T-helper 22 cell (primary cell): ENCODE results near the gene OR2A5.
"Not testable (repeated sequence)": the region's sequence is repeated elsewhere in the genome, so short reads cannot be mapped to it uniquely, and the experiment has no call there.

ENCODE experiments used
- DNase-seq: peaks from one replicate; pipeline ENCODE4 v3.0.0-alpha.2; 2020; ENCODE audit warnings: low read depth

OR2A5 gene

GRCh38 chr7:144032985-144033709 is 15.6 kb upstream of the OR2A5 start:
- no peak for DNase-seq

GRCh38 chr7:144035385-144035784 is 13.4 kb upstream of the OR2A5 start:
- no peak for DNase-seq

GRCh38 chr7:144036302-144036885 is 12.4 kb upstream of the OR2A5 start:
- DNase-seq: no peak

- DNase-seq: no peak
These were observed 11.2 kb upstream of the OR2A5 start for GRCh38 chr7:144037414-144038035.

GRCh38 chr7:144038887-144039286 is 9.9 kb upstream of the OR2A5 start:
- DNase-seq: no peak

GRCh38 chr7:144049491-144049890 is 743 bp downstream of the OR2A5 start:
- DNase-seq: no peak

GRCh38 chr7:144050093-144050492 is 1.3 kb downstream of the OR2A5 start:
- no peak for DNase-seq

- DNase-seq: not testable (repeated sequence)
These were observed 2.1 kb downstream of the OR2A5 start for GRCh38 chr7:144050884-144051283.

GRCh38 chr7:144057954-144058353 is 9.2 kb downstream of the OR2A5 start:
- DNase-seq: no peak

- no peak for DNase-seq
These were observed 15.0 kb downstream of the OR2A5 start for GRCh38 chr7:144063710-144064109.

GRCh38 chr7:144069511-144069910 is 20.8 kb downstream of the OR2A5 start, which contains the start of gene OR2A25:
OR2A25 (plus strand) TSS chr7:144069811; CDS start chr7:144074220, 4,409 bp downstream.
- no peak for DNase-seq

GRCh38 chr7:144069953-144070352 is 21.2 kb downstream of the OR2A5 start:
- DNase-seq: no peak

GRCh38 chr7:144074374-144074773 is 25.6 kb downstream of the OR2A5 start:
- no peak for DNase-seq

- no peak for DNase-seq
These were observed 37.2 kb downstream of the OR2A5 start, which contains the start of gene OR2A12 for GRCh38 chr7:144085978-144086377. OR2A12 (plus strand) TSS chr7:144086278; CDS start chr7:144095108, 8,830 bp downstream.

- no peak for DNase-seq
These were observed 38.0 kb downstream of the OR2A5 start for GRCh38 chr7:144086730-144087129.

- no peak for DNase-seq
These were observed 38.5 kb downstream of the OR2A5 start for GRCh38 chr7:144087230-144087629.

GRCh38 chr7:144090667-144091066 is 41.9 kb downstream of the OR2A5 start:
- DNase-seq: no peak

- DNase-seq: no peak
These were observed 50.0 kb downstream of the OR2A5 start for GRCh38 chr7:144098776-144099175.

- DNase-seq: no peak
These were observed 51.9 kb downstream of the OR2A5 start for GRCh38 chr7:144100607-144101006.

GRCh38 chr7:144102041-144102440 is 53.3 kb downstream of the OR2A5 start:
- DNase-seq: no peak

- DNase-seq: no peak
These were observed 56.5 kb downstream of the OR2A5 start for GRCh38 chr7:144105211-144105610.
